A549 (cell line): ENCODE data around the gene ELOB. TPM values are rescaled to one million over a fixed set of nuclear protein-coding genes. Genes with fewer than 3 reads are reported as not detected.

Experiments
- ATAC-seq, 2 experiments: fragments of 200-7000 bp in 1 of 2; fragments of >200 bp in 1 of 2; cut with Nextera tagmentation in 1 of 2; cut with Tn5 transposase in 1 of 2; 3 replicates each; pipeline versions ENCODE4 v1.8.0 to v1.9.1; 2018 to 2020; ENCODE audit warnings: mild to moderate bottlenecking in 1 of 2, moderate library complexity in 1 of 2
- CTCF ChIA-PET: fragments of 300-600 bp; sonication (Branson Sonifier 250); formaldehyde crosslinking; extraction: SDS; loops from one replicate; lab custom pipeline; 2021; ENCODE audit warnings: antibody characterized with exemption, inconsistent platforms; lab: Yijun Ruan, JAX
- POLR2A ChIA-PET: fragments of 350-600 bp; formaldehyde crosslinking; extraction: SDS; loops from one replicate; lab custom pipeline; 2021; ENCODE audit warnings: antibody characterized with exemption, inconsistent platforms; lab: Yijun Ruan, JAX
- DNase-seq, 2 experiments: peaks; one replicate each; pipeline versions ENCODE4 v3.0.0 to v3.0.0-alpha.2; 2011 to 2016; ENCODE audit warnings: low read depth in 1 of 2, low spot score in 1 of 2
- FAIRE-seq: peaks from 2 replicates; lab custom pipeline; 2011; peaks lifted over from hg19 to GRCh38; lab: Jason Lieb, UNC
- H3K27ac ChIP-seq, 2 experiments: fragments of >200 bp; sonication (Bioruptor Twin); formaldehyde crosslinking; 3 replicates each; pipeline ENCODE4 v1.5.1; 2016 to 2017
- H3K4me1 ChIP-seq: fragments of >200 bp; sonication (Bioruptor Twin); formaldehyde crosslinking; 3 replicates; pipeline ENCODE4 v1.6.1; 2016
- H3K4me2 ChIP-seq: fragments of >200 bp; sonication (Bioruptor Twin); formaldehyde crosslinking; 3 replicates; pipeline ENCODE4 v1.6.1; 2016
- H3K4me3 ChIP-seq: fragments of >200 bp; sonication (Bioruptor Twin); formaldehyde crosslinking; 3 replicates; pipeline ENCODE4 v1.5.1; 2016
- H3K9me3 ChIP-seq: fragments of >200 bp; sonication (Bioruptor Twin); formaldehyde crosslinking; 3 replicates; pipeline ENCODE4 v1.6.1; 2016
- BCL3 ChIP-seq: fragments of >200 bp; sonication (Bioruptor Twin); formaldehyde crosslinking; IDR thresholded peaks from 3 replicates; pipeline ENCODE4 v1.6.1; 2016
- CEBPB ChIP-seq, 2 experiments: fragments of >200 bp in 1 of 2; sonication (Bioruptor Twin) in 1 of 2; formaldehyde crosslinking in 1 of 2; IDR thresholded peaks; 2 replicates each; pipeline ENCODE4 v1.6.1; 2012 to 2016
- CTCF ChIP-seq: fragments of >200 bp; sonication (Bioruptor Twin); formaldehyde crosslinking; IDR thresholded peaks from 3 replicates; pipeline ENCODE4 v1.5.1; 2016
- E2F6 ChIP-seq: IDR thresholded peaks from 2 replicates; pipeline ENCODE4 v1.6.1; 2012; ENCODE audit warnings: low read depth, borderline replicate concordance
- EHF ChIP-seq: fragments of 250-450 bp; sonication (Bioruptor Pico); IDR thresholded peaks from 2 replicates; pipeline ENCODE4 v1.5.0; 2020; ENCODE audit warnings: mild to moderate bottlenecking
- EHMT2 ChIP-seq: fragments of 200-600 bp; sonication (generic); IDR thresholded peaks from 2 replicates; pipeline ENCODE4 v1.6.1; 2016; ENCODE audit warnings: antibody characterized with exemption, low read depth, mild to moderate bottlenecking, moderate library complexity
- ESRRA ChIP-seq: fragments of 150-350 bp; IDR thresholded peaks from 2 replicates; pipeline ENCODE4 v1.6.1; 2014; ENCODE audit warnings: mild to moderate bottlenecking, low read length, borderline replicate concordance
- FOSB ChIP-seq: fragments of 250-450 bp; sonication (Bioruptor Pico); IDR thresholded peaks from 2 replicates; pipeline ENCODE4 v1.5.0; 2020; ENCODE audit warnings: mild to moderate bottlenecking, moderate library complexity
- FOSL2 ChIP-seq, 2 experiments: fragments of 450-650 bp in 1 of 2; fragments of >200 bp in 1 of 2; sonication (Bioruptor Twin) in 1 of 2; formaldehyde crosslinking; IDR thresholded peaks; 2 replicates each; pipeline versions ENCODE4 v1.5.0 to v1.6.1; 2016 to 2020; ENCODE audit warnings: mild to moderate bottlenecking in 1 of 2, moderate library complexity in 1 of 2
- HDAC2 ChIP-seq: fragments of 200-600 bp; sonication (generic); IDR thresholded peaks from 2 replicates; pipeline ENCODE4 v1.6.1; 2016
- HEYL ChIP-seq: fragments of 250-450 bp; sonication (Bioruptor Pico); IDR thresholded peaks from 2 replicates; pipeline ENCODE4 v1.8.0; 2021; ENCODE audit warnings: mild to moderate bottlenecking, moderate library complexity
- HMGXB4 ChIP-seq: fragments of 250-450 bp; sonication (Bioruptor Pico); IDR thresholded peaks from 2 replicates; pipeline ENCODE4 v1.5.0; 2021; ENCODE audit warnings: mild to moderate bottlenecking, moderate library complexity, borderline replicate concordance
- KDM5A ChIP-seq: fragments of 200-600 bp; sonication (generic); IDR thresholded peaks from 2 replicates; pipeline ENCODE4 v1.6.1; 2016; ENCODE audit warnings: antibody characterized with exemption, mild to moderate bottlenecking
- MAX ChIP-seq: IDR thresholded peaks from 2 replicates; pipeline ENCODE4 v1.6.1; 2012
- MYC ChIP-seq: IDR thresholded peaks from 2 replicates; pipeline ENCODE4 v1.6.1; 2012; ENCODE audit warnings: mild to moderate bottlenecking, inconsistent platforms, low read length, improper control_type of control experiment, borderline replicate concordance
- NPAS2 ChIP-seq: fragments of 250-450 bp; sonication (Bioruptor Pico); IDR thresholded peaks from 2 replicates; pipeline ENCODE4 v1.8.0; 2022; ENCODE audit warnings: mild to moderate bottlenecking, moderate library complexity, borderline replicate concordance
- PBX3 ChIP-seq: IDR thresholded peaks from 2 replicates; pipeline ENCODE4 v1.6.1; 2012
- POLR2AphosphoS2 ChIP-seq: conservative IDR thresholded peaks from 2 replicates; pipeline ENCODE4 v1.6.1; 2012; ENCODE audit warnings: low read length, improper control_type of control experiment, inconsistent platforms
- RAD21 ChIP-seq, 2 experiments: fragments of >200 bp in 1 of 2; sonication (Bioruptor Twin) in 1 of 2; formaldehyde crosslinking in 1 of 2; IDR thresholded peaks in 1 of 2; conservative IDR thresholded peaks in 1 of 2; 2 replicates in 1 of 2; 3 replicates in 1 of 2; pipeline ENCODE4 v1.6.1; 2012 to 2018; ENCODE audit warnings: inconsistent platforms in 1 of 2
- RFX5 ChIP-seq: fragments of 450-650 bp; IDR thresholded peaks from 2 replicates; pipeline ENCODE4 v1.7.1; 2014; ENCODE audit warnings: antibody characterized with exemption, mild to moderate bottlenecking, moderate library complexity
- TFCP2L1 ChIP-seq: fragments of 250-450 bp; sonication (Bioruptor Pico); IDR thresholded peaks from 2 replicates; pipeline ENCODE4 v1.5.0; 2021; ENCODE audit warnings: mild to moderate bottlenecking
- TP53 ChIP-seq: fragments of 250-450 bp; sonication (Bioruptor Pico); IDR thresholded peaks from 2 replicates; pipeline ENCODE4 v1.5.0; 2021; ENCODE audit warnings: mild to moderate bottlenecking, moderate library complexity
- ZC3H11A ChIP-seq: fragments of 450-650 bp; IDR thresholded peaks from 2 replicates; pipeline ENCODE4 v1.6.1; 2014; ENCODE audit warnings: antibody characterized with exemption, mild to moderate bottlenecking
- ZFP36 ChIP-seq: fragments of 450-650 bp; IDR thresholded peaks from 2 replicates; pipeline ENCODE4 v1.6.1; 2014; ENCODE audit warnings: borderline replicate concordance; ENCODE audit not compliant: partially characterized antibody
- ZNF302 ChIP-seq: fragments of 250-450 bp; sonication (Bioruptor Pico); IDR thresholded peaks from 2 replicates; pipeline ENCODE4 v1.9.0; 2021; ENCODE audit warnings: inconsistent platforms, mild to moderate bottlenecking, moderate library complexity
- WGBS: methylation state at CpG from one replicate; pipeline ENCODE4 v1.1.6; 2017; ENCODE audit errors: missing lambda C conversion rate; 5-methylcytosine and 5-hydroxymethylcytosine counted together
- polyA plus RNA-seq, 4 experiments: library from polyadenylated mRNA; depleted of rRNA in 3 of 4; stranded (reverse); fragments of >200 nt; fragmentation: RNase III in 1 of 4; extraction: RNeasy Plus Mini Kit Qiagen cat#74134 plus additional on column Dnase treatment in 1 of 4; gene quantifications; 2 replicates in 3 of 4; 3 replicates in 1 of 4; pipeline ENCODE4 v1.2.3, GENCODE V29; 2011 to 2017

ELOB gene
- polyA plus RNA-seq, 2 of the 4 experiments (the other 2 are of a cell fraction): 136 to 494 TPM

GRCh38 chr16:2799859-2800226 lies 22.8 kb upstream of the ELOB start:
- peak in 1 of 2 experiments; percentile 48 for DNase-seq
- Histone ChIP-seq H3K27ac (no peak overlapping the region), H3K4me3 (no peak overlapping the region), H3K4me2 (no peak overlapping the region), H3K4me1 (peaks cover 17% of the 10 kb centered on the region), H3K9me3 (peaks cover 18% of the 10 kb centered on the region)
- WGBS: 7% methylated on average over 1 of the region's 1 CpG
- TF ChIP-seq CTCF: no peak
- TF ChIP-seq ZNF302 (CRISPR knock-in tag): no peak
- no peak for TF ChIP-seq POLR2AphosphoS2
- TF ChIP-seq EHMT2: no peak
- TF ChIP-seq ZFP36: no peak
- no peak for TF ChIP-seq PBX3
- TF ChIP-seq EHF (CRISPR knock-in tag): no peak
- no peak for TF ChIP-seq BCL3
- no peak for TF ChIP-seq FOSB (CRISPR knock-in tag)
- no peak for TF ChIP-seq TP53 (CRISPR knock-in tag)
- no peak for TF ChIP-seq HDAC2
- TF ChIP-seq RAD21 (conservative IDR thresholded peaks at IDR 0.05 in 1 of 2, IDR thresholded peaks at IDR 0.05 in 1 of 2): no peak
- TF ChIP-seq MAX: no peak
- TF ChIP-seq RFX5: no peak
- TF ChIP-seq HEYL (CRISPR knock-in tag): no peak
- TF ChIP-seq FOSL2 (IDR thresholded peaks at IDR 0.05): no peak
- TF ChIP-seq FOSL2 (CRISPR knock-in tag; IDR thresholded peaks at IDR 0.05): no peak
- no peak for TF ChIP-seq E2F6
- TF ChIP-seq NPAS2: no peak
- TF ChIP-seq ZC3H11A: no peak
- ChIA-PET CTCF (interaction anchor here (0.6 to 2.7 kb wide), 6 partner anchors 9 to 203 kb away, joined by 3 to 13 read pairs (median 4); no protein-coding TSS in a partner anchor), POLR2A (no interaction called here)
- no peak for FAIRE-seq
- ATAC-seq: peak; percentile 61 to 70; a peak in 5 of 6 replicates

GRCh38 chr16:2799205-2799858 lies 22.3 kb upstream of the ELOB start:
- Histone ChIP-seq H3K4me3 (no peak overlapping the region), H3K9me3 (peaks cover 13% of the 10 kb centered on the region), H3K27ac (no peak overlapping the region), H3K4me1 (peaks cover 22% of the 10 kb centered on the region), H3K4me2 (no peak overlapping the region)
- WGBS: 83% methylated on average over 20 of the region's 21 CpGs
- FAIRE-seq (no peak), DNase-seq (no peak), ATAC-seq (peak; percentile 34 to 46; a peak in 3 of 6 replicates)
- ChIA-PET POLR2A (no interaction called here), CTCF (interaction anchor here (1.0 to 2.7 kb wide), 6 partner anchors 9 to 77 kb away, joined by 3 to 13 read pairs (median 4); no protein-coding TSS in a partner anchor)
- TF ChIP-seq TFCP2L1 (CRISPR knock-in tag) (no peak), EHMT2 (no peak), MYC (no peak), POLR2AphosphoS2 (no peak), EHF (CRISPR knock-in tag) (no peak), CEBPB (IDR thresholded peaks at IDR 0.05) (no peak), HMGXB4 (CRISPR knock-in tag) (no peak), BCL3 (no peak), KDM5A (no peak), ESRRA (no peak)
